Stimulated activated CD8-positive, alpha-beta memory T cell treated with anti-CD3 and anti-CD28 coated beads, Interleukin-4, amount 100 ng/mL, for 4 hours (primary cell): ENCODE measurements around the gene CPXM2.

Source experiments
- DNase-seq, 2 donors: peaks; one replicate each; pipeline ENCODE4 v3.0.0-alpha.2; 2020; ENCODE audit warnings: low read depth in 2 of 2, low spot score in 1 of 2

The CPXM2 gene

GRCh38 chr10:123891144-123892071 is at the start of gene CPXM2:
CPXM2 (minus strand) TSS chr10:123891807; CDS start chr10:123891659, 148 bp downstream.
- no peak for DNase-seq

- no peak for DNase-seq
Observed at GRCh38 chr10:123939591-123939990, 48.0 kb upstream of the CPXM2 start.

- no peak for DNase-seq
Observed at GRCh38 chr10:123938890-123939289, 47.3 kb upstream of the CPXM2 start.

DNA sequence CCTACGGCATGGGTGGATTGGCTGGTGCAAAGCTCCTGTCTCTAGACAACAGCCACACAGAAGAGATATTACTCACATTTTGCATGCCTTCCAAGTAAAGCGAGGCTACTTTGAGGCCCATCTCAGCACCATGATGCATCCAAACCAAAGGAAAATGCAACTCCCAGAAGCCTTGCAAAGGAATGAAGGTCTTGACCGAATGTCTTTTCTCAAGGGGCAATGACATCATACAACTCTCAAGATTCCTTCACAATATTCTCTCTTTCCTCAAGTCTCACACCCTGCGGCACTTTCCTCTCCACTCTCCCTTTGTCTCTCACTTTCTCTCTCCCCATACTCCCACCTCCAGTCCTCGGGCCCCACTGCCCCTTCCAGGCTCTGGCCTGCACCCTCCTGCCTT is 44.8 kb upstream of the CPXM2 start:
- DNase-seq, result no peak

GRCh38 chr10:123935680-123936079 is 44.1 kb upstream of the CPXM2 start:
- no peak for DNase-seq

GRCh38 chr10:123934846-123935245 is 43.2 kb upstream of the CPXM2 start:
- DNase-seq, result no peak

GRCh38 chr10:123930340-123931001 is 38.9 kb upstream of the CPXM2 start:
- DNase-seq, result no peak

- DNase-seq, result no peak
Observed at GRCh38 chr10:123929791-123930190, 38.2 kb upstream of the CPXM2 start.

DNA sequence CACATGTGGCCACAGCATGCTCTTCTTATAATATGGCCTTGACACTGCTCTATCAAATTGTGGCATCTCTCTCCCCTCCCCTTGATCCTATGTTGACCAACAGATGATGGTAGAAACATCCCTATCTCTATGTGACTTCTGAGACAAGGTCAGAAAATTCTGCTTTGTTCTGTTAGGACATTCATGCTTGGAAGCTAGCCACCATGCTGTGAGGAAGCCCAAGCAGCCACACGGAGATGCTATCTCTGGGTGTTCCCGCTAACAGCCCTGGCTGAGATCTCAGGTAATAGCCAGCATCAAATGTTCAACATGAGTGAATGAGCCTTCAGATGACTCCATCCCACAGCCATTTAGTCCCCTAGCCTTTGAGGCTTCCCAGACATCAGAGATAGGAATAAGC is 36.8 kb upstream of the CPXM2 start:
- DNase-seq, result no peak

DNA sequence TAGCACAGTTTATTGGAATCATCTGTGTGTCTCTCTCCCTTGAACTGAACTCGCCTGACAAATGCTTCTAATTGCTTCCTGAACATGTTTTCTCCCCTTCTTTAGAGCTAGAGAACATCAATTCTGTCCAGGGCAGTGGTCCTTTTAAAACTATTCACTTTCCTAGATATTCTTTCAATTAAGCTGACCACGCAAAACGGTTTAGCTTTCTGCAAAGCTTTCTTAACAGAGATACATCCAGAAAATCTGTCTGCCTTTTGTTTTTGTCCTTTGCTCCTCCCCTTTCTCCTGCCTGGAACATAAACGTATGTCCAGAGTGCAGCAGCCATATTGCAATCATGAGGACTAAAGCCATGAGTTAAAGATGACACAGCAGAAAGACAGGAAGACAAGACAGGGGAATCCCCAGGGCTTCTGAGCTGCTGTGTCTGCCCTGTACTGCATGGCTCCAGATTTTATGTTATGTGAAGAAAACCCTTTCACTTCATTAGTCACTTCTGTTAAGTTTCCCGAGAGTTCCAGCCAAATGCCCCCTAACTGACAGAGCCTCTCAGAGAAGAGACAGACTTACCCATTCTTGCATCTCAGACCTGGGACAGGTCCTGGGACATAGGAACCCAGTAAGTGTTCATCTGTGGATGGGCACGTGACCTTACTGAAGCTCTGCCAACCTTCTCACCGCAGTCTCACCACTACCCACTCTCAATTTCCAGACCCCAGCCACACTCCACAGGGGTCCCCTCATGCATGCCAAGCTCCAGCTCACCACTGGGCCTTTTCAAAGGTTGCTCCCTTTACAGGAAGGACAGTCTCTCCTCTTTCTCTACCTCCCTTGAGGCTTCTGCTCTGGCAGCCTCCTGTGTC is 35.0 kb upstream of the CPXM2 start:
- no peak for DNase-seq

DNA sequence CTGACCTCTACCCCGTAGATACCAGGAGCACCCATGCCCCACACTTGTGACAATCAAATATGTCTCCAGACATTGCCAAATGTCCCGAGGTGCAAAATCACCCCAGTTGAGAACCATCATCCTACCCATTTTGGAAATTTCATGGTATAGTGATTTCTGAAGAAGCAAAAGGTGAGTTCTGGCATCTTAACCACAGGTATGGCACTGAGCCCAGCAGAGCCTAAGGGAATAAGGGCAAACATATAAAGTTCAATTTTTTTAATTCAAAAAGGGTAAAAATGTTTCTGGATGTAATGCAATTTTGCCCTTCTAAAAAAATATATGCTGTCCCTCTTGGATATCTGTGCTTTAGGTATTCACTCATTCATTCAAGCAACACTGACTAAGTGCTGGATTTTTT is 30.5 kb upstream of the CPXM2 start:
- no peak for DNase-seq

- no peak for DNase-seq
Observed at GRCh38 chr10:123916775-123917174, 25.2 kb upstream of the CPXM2 start.

DNA sequence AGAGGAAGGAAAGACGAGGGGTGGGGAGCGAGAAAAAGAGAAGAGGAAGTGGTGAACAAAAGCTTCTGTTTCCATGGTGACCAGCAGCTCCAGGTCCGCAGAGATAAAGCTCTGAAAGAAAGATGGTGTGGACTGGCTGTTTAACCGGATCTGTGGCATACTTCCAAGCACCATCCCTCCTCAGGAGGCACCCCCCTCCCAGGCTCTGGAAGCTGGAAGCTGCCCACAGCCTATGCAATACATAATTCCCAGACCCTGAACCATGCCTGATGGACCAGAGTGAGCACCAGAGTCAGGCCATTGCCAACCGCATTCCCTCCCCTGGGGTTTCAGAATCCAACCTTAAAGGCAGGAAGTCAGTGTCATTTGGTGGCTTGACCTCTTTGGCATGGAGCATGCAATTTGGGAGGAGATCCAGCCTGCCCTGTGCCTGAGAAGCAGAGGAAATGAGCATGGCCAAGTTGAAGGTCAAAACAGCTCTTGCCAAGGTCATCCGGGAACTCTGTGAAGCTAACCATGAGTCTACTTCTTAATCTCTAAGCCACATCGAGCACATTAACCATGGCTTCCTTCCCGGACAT is 22.2 kb upstream of the CPXM2 start:
- no peak for DNase-seq

GRCh38 chr10:123912871-123913270 is 21.3 kb upstream of the CPXM2 start:
- no peak for DNase-seq

- DNase-seq, result no peak
Observed at GRCh38 chr10:123912466-123912865, 20.9 kb upstream of the CPXM2 start.

DNA sequence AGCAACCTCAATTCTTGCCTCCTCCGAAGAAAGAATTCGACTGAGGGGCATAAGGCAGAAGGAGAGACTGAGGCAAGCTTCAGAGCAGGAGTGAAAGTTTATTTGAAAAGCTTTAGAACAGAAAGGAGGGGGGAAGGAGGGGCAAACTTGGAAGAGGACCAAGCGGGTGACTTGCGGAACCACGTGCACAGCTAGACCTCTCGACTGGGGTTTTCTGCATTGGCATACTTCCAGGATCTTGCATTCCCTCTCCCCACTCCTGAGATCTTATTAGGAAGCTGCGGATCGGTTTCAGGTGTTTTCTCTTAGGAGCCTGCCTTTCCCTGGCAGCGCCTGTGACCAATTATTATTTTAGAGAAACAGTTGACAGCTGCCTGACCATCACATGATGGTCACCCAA is 20.3 kb upstream of the CPXM2 start:
- DNase-seq, result no peak

DNA sequence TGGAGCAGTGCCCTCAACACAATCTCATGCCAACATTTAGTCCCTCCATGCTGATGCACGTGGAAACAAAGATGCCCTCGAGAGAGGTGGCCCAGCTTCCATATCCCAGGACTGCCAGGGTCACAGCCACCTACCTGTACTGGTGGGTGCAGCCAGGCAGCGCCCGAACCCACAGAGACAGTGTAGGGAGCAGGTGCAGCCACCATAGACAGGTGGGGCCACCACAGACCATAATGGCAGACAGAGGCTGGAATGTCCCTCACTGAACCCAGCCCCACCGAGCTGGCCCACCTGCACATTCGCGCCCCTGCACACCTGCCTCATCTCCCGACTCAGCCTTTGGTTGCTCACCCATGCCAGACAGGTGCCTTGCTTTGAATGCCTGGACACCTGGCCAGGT is 18.3 kb upstream of the CPXM2 start:
- no peak for DNase-seq

DNA sequence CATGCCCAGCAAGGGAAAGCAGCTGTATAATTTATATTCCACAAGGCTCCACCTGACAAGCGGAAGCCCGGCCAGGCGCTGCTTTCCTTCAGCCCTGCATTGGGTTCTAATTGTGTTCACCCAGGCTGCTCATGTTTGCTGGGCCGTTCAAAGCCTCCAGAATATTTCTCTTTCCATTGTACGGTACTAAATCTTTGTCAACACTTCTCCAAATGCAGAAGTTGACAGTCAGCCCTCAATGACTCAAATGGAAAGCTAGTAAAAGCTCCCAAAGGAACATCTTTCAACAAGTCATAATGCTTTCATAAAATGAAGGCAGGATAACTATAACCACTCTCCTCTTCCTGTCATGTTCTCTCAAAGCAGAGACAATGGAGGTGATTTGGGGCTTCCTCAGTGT is 17.8 kb upstream of the CPXM2 start:
- no peak for DNase-seq

- no peak for DNase-seq
Observed at GRCh38 chr10:123908379-123908778, 16.8 kb upstream of the CPXM2 start.

DNA sequence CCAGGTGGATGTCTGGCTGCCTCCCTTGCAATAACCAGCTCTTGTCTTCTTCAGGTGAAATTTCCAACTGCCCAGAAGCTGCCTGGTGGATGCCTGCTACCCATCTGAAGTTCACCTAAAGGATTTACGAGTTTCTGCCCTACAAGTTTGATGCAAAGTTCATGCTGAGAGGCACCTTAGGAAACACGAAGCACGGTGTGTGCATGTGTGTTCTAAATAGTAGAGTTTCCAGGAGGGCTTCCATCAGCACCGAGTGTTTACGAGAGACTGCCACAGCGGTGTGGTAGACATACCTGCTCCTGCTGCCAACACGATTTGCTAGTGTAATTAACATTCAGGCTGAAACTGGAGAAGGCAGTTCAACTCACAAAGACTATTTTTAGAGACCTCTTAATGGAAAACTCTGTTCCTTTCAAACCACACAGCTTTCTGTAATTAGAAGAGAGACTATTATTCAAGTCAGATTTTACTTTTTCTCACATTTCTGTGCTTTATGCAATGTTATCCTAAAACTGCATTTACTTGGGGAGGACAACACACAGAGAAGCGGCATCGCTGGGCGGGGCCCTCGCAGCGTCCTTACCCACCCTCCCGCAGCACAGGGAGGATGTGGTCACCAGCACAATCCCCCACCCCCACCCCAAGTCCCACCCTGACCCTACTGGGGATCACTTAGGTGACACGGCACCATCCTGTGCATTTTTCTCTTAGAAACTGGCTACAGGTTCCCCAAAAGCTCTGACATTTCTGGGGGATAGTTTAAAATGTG is 15.5 kb upstream of the CPXM2 start:
- no peak for DNase-seq
